Thyroid gland (tissue), 4 donors: ENCODE data around the gene DTNBP1. TPM values are rescaled to one million over a fixed set of nuclear protein-coding genes. Genes with fewer than 3 reads are reported as not detected.

Experiments
- DNase-seq, 2 donors: peaks; one replicate each; pipeline ENCODE4 v3.0.0-alpha.2; 2019
- H3K27ac ChIP-seq, 3 donors: fragments of 200-600 bp; sonication (generic); 1 replicate in 2 of 3; 2 replicates in 1 of 3; pipeline ENCODE4 v1.5.1; 2016 to 2019; ENCODE audit warnings: mild to moderate bottlenecking in 1 of 3, moderate library complexity in 1 of 3
- H3K27me3 ChIP-seq: fragments of 200-600 bp; sonication (generic); one replicate; pipeline ENCODE4 v1.5.1; 2019
- H3K36me3 ChIP-seq, 2 donors: fragments of 200-600 bp; sonication (generic); one replicate each; pipeline ENCODE4 v1.5.1; 2016 to 2019
- H3K4me1 ChIP-seq, 2 donors: fragments of 200-600 bp; sonication (generic); one replicate each; pipeline ENCODE4 v1.5.1; 2017 to 2019
- H3K4me3 ChIP-seq, 3 donors: fragments of 200-600 bp; sonication (generic); replicated peaks in 1 of 3; 1 replicate in 2 of 3; 2 replicates in 1 of 3; pipeline ENCODE4 v1.5.1; 2016; ENCODE audit warnings: mild to moderate bottlenecking in 1 of 3
- H3K9me3 ChIP-seq: fragments of 200-600 bp; sonication (generic); one replicate; pipeline ENCODE4 v1.5.1; 2017
- POLR2A ChIP-seq, 2 donors: fragments of 450-650 bp; IDR thresholded peaks; one replicate each; pipeline ENCODE4 v1.6.1; 2017; ENCODE audit warnings: antibody characterized with exemption in 2 of 2, mild to moderate bottlenecking in 2 of 2, moderate library complexity in 1 of 2
- WGBS, 2 donors: methylation state at CpG; one replicate each; pipeline ENCODE4 v1.1.5; 2017; 5-methylcytosine and 5-hydroxymethylcytosine counted together
- intact Hi-C: fragments of 100-400 bp; cut with DNase I; formaldehyde crosslinking; loops from one replicate; pipeline ENCODE4 v1.15.1; 2023
- total RNA-seq, 4 donors: library from RNA; depleted of rRNA; stranded (reverse); fragments of >200 nt; gene quantifications; one replicate each; pipeline ENCODE4 v1.2.3, GENCODE V29; 2016
- TF ChIP-seq, protein P1 (sequence below), 6 experiments: fragments of 200-600 bp in 3 of 6; fragments of 450-650 bp in 3 of 6; sonication (generic) in 3 of 6; IDR thresholded peaks; one replicate each; pipeline ENCODE4 v1.5.1; 2016 to 2019; ENCODE audit warnings: antibody characterized with exemption in 6 of 6, mild to moderate bottlenecking in 2 of 6, inconsistent platforms in 1 of 6, moderate library complexity in 1 of 6

The DTNBP1 gene
- total RNA-seq, 4 donors from 2014 or later = 10.3 to 19.2 (median 12.2) TPM

DNA sequence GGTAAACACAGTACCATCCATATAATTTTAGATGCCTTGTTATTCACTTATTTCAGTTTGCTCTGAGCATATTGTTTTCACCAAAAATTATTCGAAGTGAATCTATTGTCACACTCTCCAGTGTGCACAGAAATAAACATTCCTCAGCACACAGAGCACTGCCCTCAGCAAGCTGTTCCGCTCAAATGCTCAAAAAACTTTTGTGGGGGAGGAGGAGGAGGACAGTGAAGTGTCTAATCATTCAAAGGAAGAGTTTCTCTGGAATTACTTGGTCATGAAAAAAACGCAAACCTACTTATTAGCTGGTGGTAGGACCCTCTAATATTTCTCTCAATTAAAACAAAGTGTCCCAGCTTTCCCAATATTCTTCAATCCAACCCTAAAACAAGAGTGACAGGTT lies 88.3 kb downstream of the DTNBP1 start:
- TF ChIP-seq, protein P1, sequence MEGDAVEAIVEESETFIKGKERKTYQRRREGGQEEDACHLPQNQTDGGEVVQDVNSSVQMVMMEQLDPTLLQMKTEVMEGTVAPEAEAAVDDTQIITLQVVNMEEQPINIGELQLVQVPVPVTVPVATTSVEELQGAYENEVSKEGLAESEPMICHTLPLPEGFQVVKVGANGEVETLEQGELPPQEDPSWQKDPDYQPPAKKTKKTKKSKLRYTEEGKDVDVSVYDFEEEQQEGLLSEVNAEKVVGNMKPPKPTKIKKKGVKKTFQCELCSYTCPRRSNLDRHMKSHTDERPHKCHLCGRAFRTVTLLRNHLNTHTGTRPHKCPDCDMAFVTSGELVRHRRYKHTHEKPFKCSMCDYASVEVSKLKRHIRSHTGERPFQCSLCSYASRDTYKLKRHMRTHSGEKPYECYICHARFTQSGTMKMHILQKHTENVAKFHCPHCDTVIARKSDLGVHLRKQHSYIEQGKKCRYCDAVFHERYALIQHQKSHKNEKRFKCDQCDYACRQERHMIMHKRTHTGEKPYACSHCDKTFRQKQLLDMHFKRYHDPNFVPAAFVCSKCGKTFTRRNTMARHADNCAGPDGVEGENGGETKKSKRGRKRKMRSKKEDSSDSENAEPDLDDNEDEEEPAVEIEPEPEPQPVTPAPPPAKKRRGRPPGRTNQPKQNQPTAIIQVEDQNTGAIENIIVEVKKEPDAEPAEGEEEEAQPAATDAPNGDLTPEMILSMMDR (IDR thresholded peaks at IDR 0.05) = no peak
- no peak for TF ChIP-seq POLR2A (IDR thresholded peaks at IDR 0.05)
- no peaks in the 10 kb centered on the region for H3K27me3 ChIP-seq
- DNase-seq = peak in 1 of 2 donors; percentile 21
- H3K9me3 ChIP-seq = no peaks in the 10 kb centered on the region
- no peaks in the 10 kb centered on the region for H3K36me3 ChIP-seq
- H3K27ac ChIP-seq = peak overlapping the region; percentile 5 to 66 (median 16)
- WGBS, 2 donors = 41 to 43% methylated on average over 3 of the region's 3 CpGs
- intact Hi-C loops = no loop called here
- peaks cover 5 to 41% of the 10 kb centered on the region in 2 donors for H3K4me1 ChIP-seq
- H3K4me3 ChIP-seq = no peak overlapping the region

DNA sequence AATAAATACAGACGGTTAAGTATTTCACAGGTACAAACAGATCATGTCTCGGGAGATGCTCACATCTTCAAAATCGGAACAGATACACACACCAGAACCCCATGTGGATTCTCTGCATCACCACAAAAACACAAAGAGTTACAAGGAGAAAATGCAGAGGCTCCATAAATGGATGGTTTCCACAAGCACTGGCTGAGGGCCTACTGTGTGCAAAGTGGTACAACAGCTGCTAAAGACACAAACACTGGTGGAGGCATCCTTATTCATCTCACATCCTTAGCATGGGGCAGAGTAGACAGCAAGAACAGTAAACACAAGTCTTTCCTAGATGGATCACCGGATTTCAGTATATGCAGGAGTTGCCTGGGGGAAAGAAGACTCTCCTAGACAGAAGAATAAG lies 88.8 kb downstream of the DTNBP1 start:
- H3K9me3 ChIP-seq = no peaks in the 10 kb centered on the region
- no peaks in the 10 kb centered on the region for H3K27me3 ChIP-seq
- H3K4me1 ChIP-seq = peaks cover 5 to 41% of the 10 kb centered on the region in 2 donors
- WGBS, 2 donors = 64 to 80% methylated on average over 4 of the region's 4 CpGs
- H3K27ac ChIP-seq = peak overlapping the region; percentile 5 to 66 (median 16)
- DNase-seq = no peak
- intact Hi-C loops = no loop called here
- TF ChIP-seq, protein P1 (IDR thresholded peaks at IDR 0.05) = no peak
- no peak for TF ChIP-seq POLR2A (IDR thresholded peaks at IDR 0.05)
- H3K4me3 ChIP-seq = no peak overlapping the region
- H3K36me3 ChIP-seq = no peaks in the 10 kb centered on the region

DNA sequence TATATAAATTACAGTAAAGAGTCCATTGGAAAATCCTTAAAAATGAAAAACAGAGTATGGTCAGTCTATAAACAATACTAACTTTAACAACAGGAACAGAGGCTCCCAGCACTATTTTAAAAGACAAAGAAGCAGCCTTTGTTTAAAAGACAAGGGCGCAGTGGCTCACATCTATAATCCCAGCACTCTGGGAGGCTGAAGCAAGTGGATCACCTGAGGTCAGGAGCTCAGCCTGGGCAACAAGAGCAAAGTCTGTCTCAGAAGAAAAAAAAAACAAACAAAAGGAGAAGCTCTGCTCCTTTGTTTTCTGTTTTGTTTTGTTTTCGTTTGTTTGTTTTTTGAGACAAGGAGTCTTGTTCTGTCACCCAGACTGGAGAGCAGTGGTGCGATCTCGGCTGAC lies 89.4 kb downstream of the DTNBP1 start:
- H3K36me3 ChIP-seq = no peaks in the 10 kb centered on the region
- H3K9me3 ChIP-seq = no peaks in the 10 kb centered on the region
- no peak for DNase-seq
- H3K4me3 ChIP-seq = no peak overlapping the region
- no peak overlapping the region for H3K27ac ChIP-seq
- peaks cover 5 to 41% of the 10 kb centered on the region in 2 donors for H3K4me1 ChIP-seq
- H3K27me3 ChIP-seq = no peaks in the 10 kb centered on the region
- intact Hi-C loops = no loop called here
- no peak for TF ChIP-seq POLR2A (IDR thresholded peaks at IDR 0.05)
- TF ChIP-seq, protein P1 (IDR thresholded peaks at IDR 0.05) = no peak
- WGBS, 2 donors = 83 to 93% methylated on average over 4 of the region's 4 CpGs

DNA sequence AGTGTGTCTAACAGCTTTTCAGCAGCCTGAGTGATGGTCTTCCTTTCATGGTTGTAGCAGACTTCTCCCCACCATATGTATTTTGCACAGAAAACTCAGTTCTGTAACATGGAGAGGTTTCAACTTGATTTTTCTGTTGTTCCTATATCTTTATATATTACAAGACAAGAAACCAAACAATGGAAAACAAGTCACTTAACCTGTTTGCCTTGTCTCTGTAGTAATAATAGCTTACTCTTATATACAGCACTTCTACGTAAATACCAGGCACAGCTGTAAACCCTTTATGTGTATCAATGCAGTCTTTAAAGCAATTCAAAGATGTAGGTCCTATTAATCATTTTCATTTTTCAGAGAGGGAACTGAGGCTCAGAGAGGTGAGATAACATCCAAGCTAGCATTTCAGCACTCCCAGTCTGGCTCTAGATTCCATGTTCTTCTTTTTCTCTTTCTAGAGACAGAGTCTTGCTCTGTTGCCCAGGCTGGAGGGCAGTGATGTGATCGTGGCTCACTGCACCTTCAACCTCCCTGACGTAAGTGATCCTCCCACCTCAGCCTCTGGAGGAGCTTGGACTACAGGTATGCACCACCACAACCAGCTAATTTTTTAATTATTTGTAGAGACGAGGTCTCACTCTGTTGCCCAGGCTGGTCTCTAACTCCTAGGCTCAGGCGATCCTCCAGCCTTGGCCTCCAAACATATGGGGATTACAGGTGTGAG lies 90.4 kb downstream of the DTNBP1 start:
- no peak for TF ChIP-seq POLR2A (IDR thresholded peaks at IDR 0.05)
- TF ChIP-seq, protein P1 (IDR thresholded peaks at IDR 0.05) = no peak
- no peaks in the 10 kb centered on the region for H3K36me3 ChIP-seq
- no peaks in the 10 kb centered on the region for H3K27me3 ChIP-seq
- H3K27ac ChIP-seq = no peak overlapping the region
- H3K9me3 ChIP-seq = no peaks in the 10 kb centered on the region
- WGBS, 2 donors = 94 to 97% methylated on average over 5 of the region's 5 CpGs
- no peak for DNase-seq
- H3K4me3 ChIP-seq = no peak overlapping the region
- H3K4me1 ChIP-seq = peaks cover 5 to 33% of the 10 kb centered on the region in 2 donors
- intact Hi-C loops = no loop called here

DNA sequence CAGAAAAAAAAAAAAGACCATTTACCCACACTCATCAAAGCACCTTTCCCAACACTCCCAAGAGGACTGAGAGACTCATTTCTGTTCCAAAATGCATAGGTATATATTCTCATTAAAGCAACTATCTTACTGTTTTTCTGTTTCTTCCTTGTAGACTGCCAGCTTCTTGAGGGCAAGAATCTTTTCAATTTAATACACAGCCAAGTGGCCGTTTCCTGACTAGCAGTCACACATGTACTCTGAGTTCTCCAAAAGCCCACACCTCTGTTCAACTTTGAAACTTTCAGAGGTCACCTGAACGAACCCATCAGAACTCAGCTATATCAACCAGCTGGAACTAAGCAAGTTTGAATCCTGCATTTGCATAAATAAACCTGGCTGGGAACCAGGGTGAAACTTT lies 92.7 kb downstream of the DTNBP1 start:
- intact Hi-C loops = no loop called here
- no peak overlapping the region for H3K4me3 ChIP-seq
- WGBS, 2 donors = 92 to 95% methylated on average over 2 of the region's 2 CpGs
- no peaks in the 10 kb centered on the region for H3K36me3 ChIP-seq
- DNase-seq = no peak
- no peaks in the 10 kb centered on the region for H3K27me3 ChIP-seq
- H3K4me1 ChIP-seq = peaks cover 5 to 17% of the 10 kb centered on the region in 2 donors
- TF ChIP-seq, protein P1 (IDR thresholded peaks at IDR 0.05) = no peak
- TF ChIP-seq POLR2A (IDR thresholded peaks at IDR 0.05) = no peak
- H3K9me3 ChIP-seq = no peaks in the 10 kb centered on the region
- no peak overlapping the region for H3K27ac ChIP-seq
